ENCODE results near the gene GRIK4.

Gene GRIK4

DNA sequence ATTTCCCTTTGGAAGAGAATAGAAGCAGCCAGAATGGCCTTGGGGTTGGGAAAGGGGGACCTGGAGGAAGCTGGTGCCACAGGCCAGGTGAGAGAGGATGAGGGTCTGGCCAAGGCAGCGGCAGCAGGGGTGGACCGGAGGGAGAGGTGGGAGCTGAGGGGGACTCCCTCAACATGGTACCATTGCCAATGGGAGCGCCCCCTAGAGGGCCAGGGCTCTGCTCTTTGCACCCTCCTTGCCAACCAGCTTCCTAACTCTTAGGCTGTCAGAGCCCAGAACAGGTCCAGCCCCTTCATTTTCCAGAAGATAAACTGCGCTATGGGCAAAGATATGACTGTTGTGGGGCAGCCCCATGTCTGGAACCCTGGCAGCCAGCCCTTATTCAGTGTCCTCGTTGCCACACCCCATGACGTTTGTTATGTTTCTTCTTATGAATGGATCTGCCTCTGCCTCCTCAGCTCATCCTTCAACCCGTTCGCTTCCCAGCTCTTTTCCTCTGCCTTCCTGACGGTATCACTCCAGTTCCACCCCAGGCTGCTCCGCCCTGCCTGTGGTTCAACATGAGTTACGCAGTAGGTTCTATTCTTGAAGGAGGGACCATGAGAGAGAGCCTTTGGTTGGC is 185.2 kb downstream of the GRIK4 start:
- Histone ChIP-seq H3K9me3 (ENCODE audit: insufficient read depth, low read depth, low read length) (no peaks in the 10 kb centered on the region), H3K27me3 (ENCODE audit: insufficient read depth, low read length, poor library complexity, severe bottlenecking) (no peaks in the 10 kb centered on the region), H3K36me3 (ENCODE audit: insufficient read depth, low read length) (no peaks in the 10 kb centered on the region), H4K20me1 (ENCODE audit: insufficient read depth, low read length, poor library complexity, severe bottlenecking) (no peaks in the 10 kb centered on the region), H3K4me3 (ENCODE audit: low read length, poor library complexity, severe bottlenecking) (no peak overlapping the region), H3K79me2 (ENCODE audit: insufficient read depth, low read length) (no peaks in the 10 kb centered on the region), H3F3A (ENCODE audit: low read depth) (no peaks in the 10 kb centered on the region), H3K9ac (ENCODE audit: low read depth, low read length, poor library complexity, severe bottlenecking) (no peak overlapping the region), H3K9me2 (replicated peaks; ENCODE audit: low read depth, low read length) (no peaks in the 10 kb centered on the region), H3K4me2 (ENCODE audit: low read depth, low read length, poor library complexity, severe bottlenecking) (no peak overlapping the region), H2AFZ (ENCODE audit: low read length) (no peak overlapping the region), H3K4me1 (ENCODE audit: insufficient read depth, low read length, poor library complexity, severe bottlenecking) (no peaks in the 10 kb centered on the region)
- peak; percentile 35; the same call in 1 of the 2 replicates for TF ChIP-seq CTCF (conservative IDR thresholded peaks at IDR 0.05; ENCODE audit: low read length)
- no peak for TF ChIP-seq EZH2phosphoT487 (IDR thresholded peaks at IDR 0.05; ENCODE audit: borderline replicate concordance)

- H3K79me2 ChIP-seq (ENCODE audit: insufficient read depth, low read length): no peaks in the 10 kb centered on the region
- no peaks in the 10 kb centered on the region for H3K4me1 ChIP-seq (ENCODE audit: insufficient read depth, low read length, poor library complexity, severe bottlenecking)
- no peaks in the 10 kb centered on the region for H3K9me3 ChIP-seq (ENCODE audit: insufficient read depth, low read depth, low read length)
- no peak overlapping the region for H3K4me3 ChIP-seq (ENCODE audit: low read length, poor library complexity, severe bottlenecking)
- H3K9me2 ChIP-seq (replicated peaks; ENCODE audit: low read depth, low read length): no peaks in the 10 kb centered on the region
- H2AFZ ChIP-seq (ENCODE audit: low read length): no peak overlapping the region
- H3F3A ChIP-seq (ENCODE audit: low read depth): no peaks in the 10 kb centered on the region
- H3K36me3 ChIP-seq (ENCODE audit: insufficient read depth, low read length): no peaks in the 10 kb centered on the region
- H4K20me1 ChIP-seq (ENCODE audit: insufficient read depth, low read length, poor library complexity, severe bottlenecking): no peaks in the 10 kb centered on the region
- no peak overlapping the region for H3K9ac ChIP-seq (ENCODE audit: low read depth, low read length, poor library complexity, severe bottlenecking)
- no peaks in the 10 kb centered on the region for H3K27me3 ChIP-seq (ENCODE audit: insufficient read depth, low read length, poor library complexity, severe bottlenecking)
- TF ChIP-seq CTCF (conservative IDR thresholded peaks at IDR 0.05; ENCODE audit: low read length) (no peak), EZH2phosphoT487 (IDR thresholded peaks at IDR 0.05; ENCODE audit: borderline replicate concordance) (no peak)
- H3K4me2 ChIP-seq (ENCODE audit: low read depth, low read length, poor library complexity, severe bottlenecking): no peak overlapping the region
Observed at GRCh38 chr11:120698918-120699317, 187.4 kb downstream of the GRIK4 start.

GRCh38 chr11:120702656-120703055 is 191.1 kb downstream of the GRIK4 start:
- Histone ChIP-seq H3K4me1 (ENCODE audit: insufficient read depth, low read length, poor library complexity, severe bottlenecking) (no peaks in the 10 kb centered on the region), H3K9ac (ENCODE audit: low read depth, low read length, poor library complexity, severe bottlenecking) (no peak overlapping the region), H3K27me3 (ENCODE audit: insufficient read depth, low read length, poor library complexity, severe bottlenecking) (no peaks in the 10 kb centered on the region), H3K36me3 (ENCODE audit: insufficient read depth, low read length) (no peaks in the 10 kb centered on the region), H4K20me1 (ENCODE audit: insufficient read depth, low read length, poor library complexity, severe bottlenecking) (no peaks in the 10 kb centered on the region), H2AFZ (ENCODE audit: low read length) (no peak overlapping the region), H3K9me2 (replicated peaks; ENCODE audit: low read depth, low read length) (no peaks in the 10 kb centered on the region), H3K9me3 (ENCODE audit: insufficient read depth, low read depth, low read length) (no peaks in the 10 kb centered on the region), H3F3A (ENCODE audit: low read depth) (no peaks in the 10 kb centered on the region), H3K4me3 (ENCODE audit: low read length, poor library complexity, severe bottlenecking) (no peak overlapping the region), H3K4me2 (ENCODE audit: low read depth, low read length, poor library complexity, severe bottlenecking) (no peak overlapping the region), H3K79me2 (ENCODE audit: insufficient read depth, low read length) (no peaks in the 10 kb centered on the region)
- TF ChIP-seq CTCF (conservative IDR thresholded peaks at IDR 0.05; ENCODE audit: low read length) (no peak), EZH2phosphoT487 (IDR thresholded peaks at IDR 0.05; ENCODE audit: borderline replicate concordance) (no peak)
